Suprapubic skin (tissue), 4 donors: ENCODE data around the gene SPATA20.

Source experiments
- CTCF ChIP-seq, 2 donors: fragments of 200-600 bp in 1 of 2; fragments of 450-650 bp in 1 of 2; sonication (generic) in 1 of 2; IDR thresholded peaks; one replicate each; pipeline ENCODE4 v1.5.1; 2016 to 2019; ENCODE audit warnings: antibody characterized with exemption in 2 of 2, mild to moderate bottlenecking in 1 of 2, moderate library complexity in 1 of 2
- EP300 ChIP-seq: sonication (generic); formaldehyde crosslinking; IDR thresholded peaks from one replicate; pipeline ENCODE4 v1.6.1; 2017; ENCODE audit warnings: antibody characterized with exemption
- POLR2A ChIP-seq, 2 donors: fragments of 450-650 bp; IDR thresholded peaks; one replicate each; pipeline ENCODE4 v1.6.1; 2017; ENCODE audit warnings: antibody characterized with exemption in 2 of 2, mild to moderate bottlenecking in 2 of 2, moderate library complexity in 2 of 2
- POLR2AphosphoS5 ChIP-seq, 3 donors: sonication (generic); formaldehyde crosslinking; IDR thresholded peaks; one replicate each; pipeline ENCODE4 v1.6.1; 2017; ENCODE audit warnings: antibody characterized with exemption in 3 of 3

- TF ChIP-seq EP300 (no peak), CTCF (IDR thresholded peaks at IDR 0.05) (no peak), POLR2A (IDR thresholded peaks at IDR 0.05) (no peak), POLR2AphosphoS5 (IDR thresholded peaks at IDR 0.05) (no peak)
These were observed 41.3 kb upstream of the SPATA20 start for GRCh38 chr17:50505591-50506130.
